Pulmonary artery endothelial cell (primary cell): ENCODE data around the gene UBL3. TPM values are rescaled to one million over a fixed set of nuclear protein-coding genes. Genes with fewer than 3 reads are reported as not detected.

Experiments used
- DNase-seq: peaks from one replicate; pipeline ENCODE4 v3.0.0-alpha.2; 2011; ENCODE audit warnings: low read depth, low spot score
- total RNA-seq: library from RNA; depleted of rRNA; stranded (reverse); fragments of >200 nt; gene quantifications from 2 replicates; pipeline ENCODE4 v1.2.3, GENCODE V29; 2014

Gene UBL3
- total RNA-seq, 1 donor from 2014 or later, result 10.1 TPM

DNA sequence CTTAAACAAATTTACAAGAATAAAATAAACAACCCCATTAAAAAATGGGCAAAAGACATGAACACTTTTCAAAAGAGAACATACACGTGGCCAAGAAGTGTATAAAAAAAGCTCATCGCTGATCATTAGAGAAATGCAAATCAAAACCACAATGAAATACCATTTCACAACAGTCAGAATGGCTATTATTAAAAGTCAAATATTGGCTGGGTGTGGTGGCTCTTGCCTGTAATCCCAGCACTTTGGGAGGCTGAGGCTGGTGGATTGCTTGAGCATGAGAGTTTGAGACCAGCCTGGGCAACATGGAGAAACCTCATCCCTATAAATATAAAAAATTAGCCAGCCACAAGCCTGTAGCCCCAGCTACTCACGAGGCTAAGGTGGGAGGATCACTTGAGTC, 89.9 kb downstream of the UBL3 start:
- no peak for DNase-seq

GRCh38 chr13:29758531-29759114, 91.8 kb downstream of the UBL3 start:
- no peak for DNase-seq

DNA sequence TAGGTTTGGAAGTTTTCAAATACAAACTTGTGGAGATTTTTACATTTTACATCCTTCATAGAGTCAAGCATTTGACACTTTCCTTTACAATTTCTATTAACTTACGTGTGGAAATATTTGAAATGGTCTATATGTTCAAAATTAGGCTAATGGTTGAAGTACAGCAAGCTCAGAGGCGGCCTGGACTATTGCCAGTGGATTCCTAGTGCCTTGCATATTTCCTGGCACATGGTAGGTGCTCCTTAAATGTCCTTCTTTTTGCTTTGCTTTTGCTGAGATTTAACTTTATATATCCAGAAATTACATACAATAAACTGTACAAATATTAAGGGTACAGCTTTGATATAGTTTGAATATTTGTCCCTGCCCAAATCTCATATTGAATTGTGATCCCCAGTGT, 93.9 kb downstream of the UBL3 start:
- DNase-seq, result no peak

DNA sequence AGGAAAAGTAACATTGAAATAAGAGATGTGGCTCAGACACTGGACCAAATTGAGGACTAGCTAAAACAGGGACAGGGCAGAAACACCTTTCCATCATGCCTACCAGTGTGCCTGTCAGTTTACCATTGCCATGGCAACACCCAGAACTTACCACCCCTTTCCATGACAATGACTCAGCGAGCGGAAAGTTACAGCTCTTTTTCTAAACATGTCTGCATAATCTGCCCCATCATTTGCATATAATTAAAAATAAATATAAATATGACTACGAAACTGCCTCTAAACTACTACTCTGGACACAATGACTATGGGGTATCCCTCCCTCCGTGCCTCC, 96.0 kb downstream of the UBL3 start:
- DNase-seq, result no peak

DNA sequence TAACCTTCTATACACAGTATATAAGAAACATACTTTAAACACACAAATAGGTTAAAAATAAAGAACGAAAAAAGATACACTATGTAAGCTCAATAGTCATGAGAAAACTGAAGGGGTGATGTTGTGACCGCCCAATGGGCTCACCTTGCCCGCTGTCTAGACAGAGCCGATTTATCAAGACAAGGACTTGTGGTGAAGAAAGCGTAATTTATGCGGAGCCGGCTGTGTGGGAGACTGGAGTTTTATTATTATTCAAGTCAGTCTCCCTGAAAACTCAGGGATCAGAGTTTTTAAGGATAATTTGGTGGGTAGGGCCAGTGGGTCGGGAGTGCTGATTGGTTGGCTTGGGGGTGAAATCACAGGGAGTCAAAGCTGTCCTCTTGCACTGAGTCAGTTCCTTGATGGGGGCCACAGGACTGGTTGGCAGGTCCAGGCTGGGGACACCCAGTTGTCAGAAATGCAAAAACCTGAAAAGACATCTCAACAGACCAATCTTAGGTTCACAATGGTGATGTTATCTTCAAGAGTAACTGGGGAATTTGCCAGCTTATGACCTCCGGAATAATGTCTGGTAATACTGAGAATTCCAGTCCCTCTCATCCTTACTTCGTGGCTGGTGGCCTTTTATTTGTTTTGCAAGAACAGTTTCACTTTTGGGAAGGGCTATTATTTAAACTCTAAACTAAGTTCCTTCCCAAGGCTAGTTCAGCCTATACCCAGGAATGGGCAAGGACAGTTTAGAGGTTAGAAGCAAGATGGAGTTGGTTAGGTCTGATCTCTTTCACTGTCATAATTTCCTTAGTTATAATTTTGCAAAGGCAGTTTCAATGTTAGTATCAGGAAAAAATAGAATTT, 96.6 kb downstream of the UBL3 start:
- DNase-seq, result no peak

GRCh38 chr13:29752175-29752574, 98.2 kb downstream of the UBL3 start:
- no peak for DNase-seq

GRCh38 chr13:29750183-29750530, 100.3 kb downstream of the UBL3 start:
- DNase-seq, result no peak

DNA sequence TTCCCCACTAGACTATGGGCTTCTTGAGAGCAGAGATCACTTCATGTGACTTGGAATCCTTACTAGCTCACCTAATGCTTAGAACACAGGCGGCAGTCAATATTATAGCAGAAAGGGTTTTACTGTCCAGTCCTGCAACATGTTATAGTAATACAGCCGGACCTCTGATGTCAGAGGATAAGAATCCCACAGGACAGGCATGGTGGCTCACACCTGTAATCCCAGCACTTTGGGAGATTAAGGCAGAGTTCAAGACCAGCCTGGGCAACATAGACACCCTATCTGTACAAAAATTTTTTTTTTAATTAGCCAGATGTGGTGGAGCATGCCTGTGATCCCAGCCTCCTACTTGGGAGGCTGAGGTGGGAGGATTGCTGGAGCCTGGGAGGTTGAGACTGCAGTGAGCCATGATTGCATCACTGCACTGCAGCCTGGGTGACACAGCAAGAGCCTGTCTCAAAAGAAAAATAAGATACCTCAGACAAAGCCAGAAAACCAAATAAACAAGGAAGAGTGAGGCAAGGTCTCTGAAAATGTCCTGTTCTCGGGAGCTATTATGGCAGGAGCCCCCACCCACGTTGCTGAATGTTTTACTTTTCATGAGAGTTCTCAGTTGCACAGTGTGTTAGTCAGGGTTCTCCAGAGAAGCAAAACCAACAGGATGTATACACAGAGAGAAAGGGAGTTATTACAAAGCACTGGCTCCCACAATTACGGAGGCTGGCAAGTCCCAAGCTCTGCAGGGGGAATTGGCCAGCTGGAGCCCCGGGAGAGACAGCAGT, 100.8 kb downstream of the UBL3 start:
- no peak for DNase-seq

GRCh38 chr13:29748097-29748496, 102.3 kb downstream of the UBL3 start:
- DNase-seq, result no peak

DNA sequence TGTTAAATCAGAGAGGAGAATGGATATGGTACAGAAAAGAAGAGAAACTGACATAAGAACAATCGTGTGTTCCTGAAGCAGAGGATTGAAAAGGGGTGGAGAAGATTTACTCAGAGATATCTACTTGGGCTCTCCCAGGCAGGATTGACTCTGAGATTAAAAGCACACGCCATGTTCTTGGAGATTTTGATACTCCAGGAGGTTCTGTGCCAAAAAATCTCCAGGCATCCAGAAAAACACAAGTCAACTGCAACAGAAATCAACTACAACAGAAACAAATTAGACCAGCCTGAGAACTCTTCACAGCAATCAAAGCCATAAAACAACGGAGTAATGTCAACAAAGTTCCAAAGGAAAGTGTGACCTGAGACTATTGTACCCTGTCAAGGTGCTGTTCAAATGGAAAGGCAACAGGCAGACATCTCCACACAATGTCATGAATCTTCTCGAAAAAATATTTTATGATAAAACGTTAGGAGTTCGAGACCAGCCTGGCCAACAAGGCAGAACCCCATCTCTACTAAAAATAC, 104.2 kb downstream of the UBL3 start:
- no peak for DNase-seq

- no peak for DNase-seq
These were observed 104.7 kb downstream of the UBL3 start for GRCh38 chr13:29745704-29746103.

GRCh38 chr13:29743201-29743786, 107.1 kb downstream of the UBL3 start:
- DNase-seq, result no peak

- DNase-seq, result no peak
These were observed 109.5 kb downstream of the UBL3 start for GRCh38 chr13:29740961-29741360.

DNA sequence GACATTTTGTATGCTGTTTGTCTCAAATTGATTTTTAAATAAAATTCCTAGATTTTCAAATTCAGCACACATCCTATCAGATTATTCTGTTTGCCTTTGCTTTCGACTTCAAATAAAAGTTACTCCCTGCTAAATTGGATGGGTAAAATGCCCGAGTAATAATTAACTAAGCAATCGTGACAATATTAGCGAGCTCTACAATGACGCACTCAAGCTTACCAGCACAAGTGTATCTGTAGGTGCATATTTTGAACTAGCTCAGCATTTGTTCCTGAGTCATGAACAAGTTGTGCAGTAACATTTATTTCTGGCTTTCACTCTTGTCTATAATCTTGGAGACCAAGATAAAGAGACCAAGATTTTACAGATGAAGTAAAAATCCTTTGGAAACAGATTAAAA, 113.4 kb downstream of the UBL3 start:
- DNase-seq, result no peak

GRCh38 chr13:29733147-29733611, 117.2 kb downstream of the UBL3 start:
- no peak for DNase-seq

DNA sequence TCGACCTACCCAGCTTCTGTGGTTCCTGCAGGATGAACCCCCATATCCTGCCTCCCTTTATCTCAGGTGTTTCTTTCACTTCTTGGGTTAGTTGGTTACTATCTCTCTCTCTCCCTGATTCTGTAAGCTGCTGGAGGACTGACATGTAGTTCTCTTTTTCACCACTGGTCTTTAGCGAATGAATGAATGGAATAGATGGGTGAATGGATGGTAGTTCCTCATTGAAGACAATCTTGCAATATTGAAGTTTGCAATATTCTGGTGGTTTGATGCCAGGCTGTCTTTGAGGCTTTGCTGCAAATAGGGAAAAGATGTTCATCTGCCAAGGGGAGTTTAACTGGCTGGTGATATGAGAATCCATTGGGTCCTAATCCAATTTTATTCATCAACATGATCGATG, 120.2 kb downstream of the UBL3 start:
- no peak for DNase-seq

DNA sequence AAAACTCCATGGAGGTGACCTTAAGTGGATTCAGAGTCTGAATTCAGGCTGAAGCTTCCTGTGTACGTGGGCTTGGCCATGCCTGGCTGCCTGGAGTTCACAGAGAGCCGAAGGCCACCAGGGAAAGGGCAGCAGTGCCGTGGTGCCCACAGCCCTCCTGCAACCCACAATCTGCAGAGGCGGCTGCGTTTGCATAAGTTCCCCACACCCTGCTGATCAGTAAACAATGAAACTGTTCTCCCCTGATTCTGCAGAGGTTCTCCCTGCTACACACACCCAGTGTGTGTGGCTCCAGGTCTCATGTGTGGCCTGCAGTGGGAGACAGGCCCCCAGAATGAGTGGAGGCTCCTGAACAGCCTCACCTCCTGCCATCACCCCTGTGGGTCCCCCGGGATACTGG, 128.0 kb downstream of the UBL3 start:
- DNase-seq, result no peak

DNA sequence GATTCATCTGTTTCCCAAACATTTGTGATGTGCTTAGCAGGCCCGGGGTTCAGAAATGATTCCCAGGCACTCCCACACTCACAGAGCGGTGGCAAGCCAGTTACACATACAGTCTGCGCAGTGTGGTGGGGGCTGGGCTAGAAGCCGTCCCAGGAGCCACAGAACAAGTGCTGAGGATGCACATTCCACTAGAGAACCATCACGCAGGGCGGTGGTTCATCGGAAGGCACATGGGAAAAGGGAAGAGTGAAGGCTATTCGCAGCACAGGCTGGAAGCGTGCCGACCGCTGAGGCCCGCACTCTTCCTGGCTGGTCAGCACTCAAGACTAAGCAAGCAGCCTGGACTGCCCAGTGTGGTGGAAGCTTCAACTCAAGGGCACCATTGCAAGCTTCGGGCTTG, 128.7 kb downstream of the UBL3 start:
- no peak for DNase-seq

- no peak for DNase-seq
These were observed 131.7 kb downstream of the UBL3 start for GRCh38 chr13:29718694-29719093.

DNA sequence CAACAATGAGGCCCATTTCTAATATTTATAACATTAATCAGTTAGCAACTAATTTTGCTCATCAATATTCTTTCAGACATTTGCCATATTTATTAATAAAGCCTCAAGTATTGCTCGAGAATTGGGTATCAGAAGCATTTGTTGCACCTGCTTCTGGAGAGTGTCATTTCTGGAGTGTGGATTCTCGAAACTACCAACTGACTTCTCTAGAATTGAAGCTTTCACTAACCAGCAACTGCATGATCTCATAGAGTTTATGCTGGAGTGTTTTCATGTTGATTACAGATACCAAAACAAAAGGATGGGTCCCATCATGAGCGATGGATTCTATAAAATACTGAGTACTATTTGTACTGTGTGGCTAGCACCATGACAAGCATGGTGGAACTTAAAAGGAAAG, 133.9 kb downstream of the UBL3 start:
- DNase-seq, result no peak
